ENCODE results near the gene COPS6.

COPS6 gene

GRCh38 chr7:100077205-100077604 is 11.6 kb upstream of the COPS6 start:
- TF ChIP-seq, protein P1, sequence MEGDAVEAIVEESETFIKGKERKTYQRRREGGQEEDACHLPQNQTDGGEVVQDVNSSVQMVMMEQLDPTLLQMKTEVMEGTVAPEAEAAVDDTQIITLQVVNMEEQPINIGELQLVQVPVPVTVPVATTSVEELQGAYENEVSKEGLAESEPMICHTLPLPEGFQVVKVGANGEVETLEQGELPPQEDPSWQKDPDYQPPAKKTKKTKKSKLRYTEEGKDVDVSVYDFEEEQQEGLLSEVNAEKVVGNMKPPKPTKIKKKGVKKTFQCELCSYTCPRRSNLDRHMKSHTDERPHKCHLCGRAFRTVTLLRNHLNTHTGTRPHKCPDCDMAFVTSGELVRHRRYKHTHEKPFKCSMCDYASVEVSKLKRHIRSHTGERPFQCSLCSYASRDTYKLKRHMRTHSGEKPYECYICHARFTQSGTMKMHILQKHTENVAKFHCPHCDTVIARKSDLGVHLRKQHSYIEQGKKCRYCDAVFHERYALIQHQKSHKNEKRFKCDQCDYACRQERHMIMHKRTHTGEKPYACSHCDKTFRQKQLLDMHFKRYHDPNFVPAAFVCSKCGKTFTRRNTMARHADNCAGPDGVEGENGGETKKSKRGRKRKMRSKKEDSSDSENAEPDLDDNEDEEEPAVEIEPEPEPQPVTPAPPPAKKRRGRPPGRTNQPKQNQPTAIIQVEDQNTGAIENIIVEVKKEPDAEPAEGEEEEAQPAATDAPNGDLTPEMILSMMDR (conservative IDR thresholded peaks at IDR 0.05; ENCODE audit: low read depth, low read length): no peak
- DNase-seq (ENCODE audit: low read depth): no peak
- no peak overlapping the region for H3K4me3 ChIP-seq (ENCODE audit: low read depth, low read length)

DNA sequence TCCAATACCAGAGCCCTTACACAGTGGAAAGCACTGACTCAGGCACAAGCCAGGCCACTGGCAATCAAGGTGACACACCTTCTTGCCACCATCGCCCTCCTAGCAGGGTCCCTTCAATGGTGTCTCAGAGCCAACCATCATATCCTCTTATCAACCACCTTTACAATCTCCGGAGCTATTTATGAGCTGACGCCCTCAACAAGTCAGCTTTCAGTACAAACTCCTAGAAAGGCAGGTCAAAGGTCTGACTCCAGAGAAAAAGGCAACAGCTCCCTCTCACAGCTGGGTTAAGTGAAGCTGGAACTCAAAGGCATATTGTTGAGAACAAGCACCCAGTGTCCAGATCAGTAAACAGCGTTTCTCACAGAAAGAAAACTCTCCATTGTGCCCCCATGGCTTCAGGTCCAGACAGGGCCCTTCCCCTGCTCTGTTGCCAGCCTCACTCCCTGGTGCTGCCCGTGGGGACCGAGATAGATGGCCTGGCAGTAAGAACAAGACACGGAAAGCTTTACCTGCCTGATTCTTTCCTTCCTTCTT is 9.7 kb upstream of the COPS6 start:
- no peak overlapping the region for H3K4me3 ChIP-seq (ENCODE audit: low read depth, low read length)
- DNase-seq (ENCODE audit: low read depth): no peak
- TF ChIP-seq, protein P1 (conservative IDR thresholded peaks at IDR 0.05; ENCODE audit: low read depth, low read length): no peak

DNA sequence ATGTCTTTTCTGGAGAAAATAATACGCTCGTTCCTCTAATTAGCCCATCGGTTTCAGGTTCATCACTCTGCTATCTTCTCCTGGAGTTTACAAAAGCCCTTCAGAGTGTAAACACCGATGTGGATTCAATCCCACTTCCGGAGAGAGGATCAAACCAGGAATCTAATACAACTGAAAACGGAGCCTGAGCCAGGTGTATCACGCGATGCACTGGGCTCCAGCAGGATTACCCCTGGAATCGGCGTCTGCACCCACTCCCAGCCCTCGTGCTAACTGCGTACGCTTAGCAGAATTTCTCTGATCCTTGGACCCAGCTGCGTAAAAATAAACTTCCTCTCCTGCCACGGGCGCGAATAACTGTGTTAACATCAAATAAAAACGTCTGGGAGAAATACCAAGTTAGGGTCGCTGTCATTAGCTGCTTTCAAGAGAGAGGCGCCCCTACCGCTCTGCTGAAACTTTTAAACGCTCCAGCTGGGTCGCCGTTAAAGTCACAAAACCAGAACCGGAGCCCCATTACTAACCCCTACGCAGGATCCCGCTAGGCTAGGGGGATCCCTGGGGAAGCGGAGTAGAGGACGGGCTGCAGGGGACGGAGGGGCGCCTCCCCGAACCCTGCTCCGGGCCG is 7.7 kb upstream of the COPS6 start:
- H3K4me3 ChIP-seq (ENCODE audit: low read depth, low read length): peak overlapping the region; percentile 99
- TF ChIP-seq, protein P1 (conservative IDR thresholded peaks at IDR 0.05; ENCODE audit: low read depth, low read length): peak; percentile 8
- peak; percentile 33 for DNase-seq (ENCODE audit: low read depth)

DNA sequence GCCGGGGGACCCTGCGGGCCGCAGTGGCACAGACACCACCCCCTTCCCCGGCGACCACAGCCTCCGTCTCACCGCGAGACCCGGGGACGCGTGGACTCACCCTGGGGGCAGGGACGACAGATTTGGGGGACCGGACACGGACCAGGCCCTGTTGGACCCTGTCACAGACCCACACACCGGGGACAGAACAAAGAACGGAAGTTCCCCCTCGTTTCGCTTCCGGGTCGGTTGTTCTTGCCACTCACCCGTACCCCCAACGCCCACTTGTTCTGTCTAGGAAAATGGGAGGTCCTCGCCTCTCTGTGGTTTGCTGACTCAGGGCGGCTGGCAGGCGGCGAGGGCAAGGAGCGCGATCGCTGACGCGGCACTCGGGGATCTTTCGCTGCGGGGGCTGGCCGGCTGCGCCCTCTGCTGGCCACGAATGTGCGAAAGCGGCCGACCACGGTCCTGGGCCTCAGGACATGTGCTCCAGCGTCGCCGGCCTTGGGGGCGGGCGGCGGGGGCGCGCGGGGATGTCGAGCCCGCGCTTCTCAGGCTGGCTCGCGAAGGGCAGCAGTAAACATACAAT is 7.2 kb upstream of the COPS6 start, which contains the start of gene ZNF3:
TSS of gene ZNF3 (minus strand) at position 189 of the 568 bp plus-strand sequence. CDS start 4,366 bp downstream, outside the sequence.
- TF ChIP-seq, protein P1 (conservative IDR thresholded peaks at IDR 0.05; ENCODE audit: low read depth, low read length): peak; percentile 77
- peak within 1 kb of the TSS; percentile 99 for H3K4me3 ChIP-seq (ENCODE audit: low read depth, low read length)
- DNase-seq (ENCODE audit: low read depth): peak; percentile 99

GRCh38 chr7:100082978-100083377 is 5.8 kb upstream of the COPS6 start:
- H3K4me3 ChIP-seq (ENCODE audit: low read depth, low read length): no peak overlapping the region
- TF ChIP-seq, protein P1 (conservative IDR thresholded peaks at IDR 0.05; ENCODE audit: low read depth, low read length): no peak
- DNase-seq (ENCODE audit: low read depth): no peak

- no peak for DNase-seq (ENCODE audit: low read depth)
- H3K4me3 ChIP-seq (ENCODE audit: low read depth, low read length): no peak overlapping the region
These were observed 3.3 kb upstream of the COPS6 start for GRCh38 chr7:100085515-100085914.

More at GRCh38 chr7:100085515-100085914, 3.3 kb upstream of the COPS6 start:
- TF ChIP-seq, protein P1 (conservative IDR thresholded peaks at IDR 0.05; ENCODE audit: low read depth, low read length): no peak
